RWPE2 (cell line): Measurements from ENCODE around the gene PARP16.

Experiments used
- ATAC-seq: fragments of 200-7000 bp; cut with Tn5 transposase; 3 replicates; pipeline ENCODE4 v1.9.1; 2021; ENCODE audit warnings: low read depth
- DNase-seq: peaks from one replicate; pipeline ENCODE4 v3.0.0-alpha.2; 2020; ENCODE audit warnings: low spot score
- H3K27ac ChIP-seq: fragments of 450-650 bp; 2 replicates; pipeline ENCODE4 v1.5.1; 2017; ENCODE audit warnings: mild to moderate bottlenecking; ENCODE audit not compliant: poor library complexity, severe bottlenecking
- H3K27me3 ChIP-seq: fragments of 250-450 bp; sonication (Bioruptor Pico); 2 replicates; pipeline ENCODE4 v1.5.1; 2021; ENCODE audit warnings: mild to moderate bottlenecking, moderate library complexity; ENCODE audit not compliant: insufficient read depth, poor library complexity, severe bottlenecking
- H3K36me3 ChIP-seq: fragments of 250-450 bp; sonication (Bioruptor Pico); 2 replicates; pipeline ENCODE4 v1.5.1; 2020; ENCODE audit warnings: low read depth, mild to moderate bottlenecking, moderate library complexity
- H3K4me1 ChIP-seq: fragments of 250-450 bp; sonication (Bioruptor Pico); 2 replicates; pipeline ENCODE4 v1.5.1; 2021; ENCODE audit warnings: mild to moderate bottlenecking, moderate library complexity; ENCODE audit not compliant: insufficient read depth, poor library complexity, severe bottlenecking
- H3K4me3 ChIP-seq: fragments of 250-450 bp; sonication (Bioruptor Pico); 2 replicates; pipeline ENCODE4 v1.5.1; 2021; ENCODE audit warnings: mild to moderate bottlenecking, moderate library complexity; ENCODE audit not compliant: severe bottlenecking
- H3K9me3 ChIP-seq: fragments of 250-450 bp; sonication (Bioruptor Pico); 2 replicates; pipeline ENCODE4 v1.5.1; 2021; ENCODE audit warnings: mild to moderate bottlenecking, moderate library complexity; ENCODE audit not compliant: severe bottlenecking
- CTCF ChIP-seq: fragments of 450-650 bp; IDR thresholded peaks from one replicate; pipeline ENCODE4 v1.5.1; 2017; ENCODE audit warnings: mild to moderate bottlenecking, moderate library complexity; ENCODE audit not compliant: poor library complexity, severe bottlenecking

Gene PARP16

GRCh38 chr15:65286704-65287519, at the start of gene PARP16:
Gene PARP16, minus strand, starts transcription at chr15:65286883. Its CDS starts 457 bp downstream, at chr15:65286426.
- no peaks in the 10 kb centered on the region for H3K36me3 ChIP-seq
- peak within 1 kb of the TSS; percentile 49 for H3K27ac ChIP-seq
- peak; percentile 52 for TF ChIP-seq CTCF
- peaks cover 8% of the 10 kb centered on the region for H3K4me1 ChIP-seq
- peak within 1 kb of the TSS; percentile 53 for H3K4me3 ChIP-seq
- DNase-seq (peak; percentile 96), ATAC-seq (peak; percentile 94)
- H3K27me3 ChIP-seq = no peaks in the 10 kb centered on the region
- H3K9me3 ChIP-seq = no peaks in the 10 kb centered on the region

GRCh38 chr15:65335278-65336055, 48.8 kb upstream of the PARP16 start:
- Histone ChIP-seq H3K27ac (no peak overlapping the region), H3K27me3 (no peaks in the 10 kb centered on the region), H3K4me3 (no peak overlapping the region), H3K36me3 (no peaks in the 10 kb centered on the region), H3K9me3 (no peaks in the 10 kb centered on the region), H3K4me1 (no peaks in the 10 kb centered on the region)
- DNase-seq (no peak), ATAC-seq (no peak)
- no peak for TF ChIP-seq CTCF

- Histone ChIP-seq H3K4me1 (no peaks in the 10 kb centered on the region), H3K36me3 (no peaks in the 10 kb centered on the region), H3K4me3 (no peak overlapping the region), H3K27ac (no peak overlapping the region), H3K27me3 (no peaks in the 10 kb centered on the region), H3K9me3 (no peaks in the 10 kb centered on the region)
- no peak for TF ChIP-seq CTCF
- no peak for DNase-seq
- no peak for ATAC-seq
Observed at GRCh38 chr15:65334586-65335231, 48.0 kb upstream of the PARP16 start.

- H3K9me3 ChIP-seq = no peaks in the 10 kb centered on the region
- H3K27ac ChIP-seq = no peak overlapping the region
- TF ChIP-seq CTCF = no peak
- ATAC-seq = no peak
- H3K27me3 ChIP-seq = no peaks in the 10 kb centered on the region
- no peaks in the 10 kb centered on the region for H3K36me3 ChIP-seq
- H3K4me1 ChIP-seq = no peaks in the 10 kb centered on the region
- no peak for DNase-seq
- no peak overlapping the region for H3K4me3 ChIP-seq
Observed at GRCh38 chr15:65333856-65334255, 47.2 kb upstream of the PARP16 start.
